ENCODE data around the gene IL21R.

IL21R gene

GRCh38 chr16:27486344-27486743 lies 84.4 kb downstream of the IL21R start:
- DNase-seq (ENCODE audit: low spot score) = no peak

- no peak for DNase-seq (ENCODE audit: low spot score)
Measured at GRCh38 chr16:27486760-27487159, 84.8 kb downstream of the IL21R start.

- no peak for DNase-seq (ENCODE audit: low spot score)
Measured at GRCh38 chr16:27489421-27489820, 87.4 kb downstream of the IL21R start.

- DNase-seq (ENCODE audit: low spot score) = no peak
Measured at GRCh38 chr16:27489906-27490305, 87.9 kb downstream of the IL21R start.

GRCh38 chr16:27491894-27492587 lies 90.1 kb downstream of the IL21R start:
- no peak for DNase-seq (ENCODE audit: low spot score)

GRCh38 chr16:27492588-27492979 lies 90.6 kb downstream of the IL21R start:
- DNase-seq (ENCODE audit: low spot score) = no peak

GRCh38 chr16:27495191-27495590 lies 93.2 kb downstream of the IL21R start:
- peak; percentile 76 for DNase-seq (ENCODE audit: low spot score)

GRCh38 chr16:27498031-27498825 lies 96.3 kb downstream of the IL21R start:
- DNase-seq (ENCODE audit: low spot score) = no peak

- no peak for DNase-seq (ENCODE audit: low spot score)
Measured at GRCh38 chr16:27498916-27499658, 97.1 kb downstream of the IL21R start.

GRCh38 chr16:27499659-27500055 lies 97.7 kb downstream of the IL21R start:
- no peak for DNase-seq (ENCODE audit: low spot score)

GRCh38 chr16:27500801-27501200 lies 98.8 kb downstream of the IL21R start:
- no peak for DNase-seq (ENCODE audit: low spot score)
